NCI-H774 (cell line): ENCODE measurements around the gene CTNNA3.
A peak's percentile ranks its signal among the peaks of the same experiment; 100 is the strongest.

ENCODE experiments used
- DNase-seq: peaks from one replicate; lab custom pipeline; 2025; lab: John Stamatoyannopoulos, UW

CTNNA3 gene

DNA sequence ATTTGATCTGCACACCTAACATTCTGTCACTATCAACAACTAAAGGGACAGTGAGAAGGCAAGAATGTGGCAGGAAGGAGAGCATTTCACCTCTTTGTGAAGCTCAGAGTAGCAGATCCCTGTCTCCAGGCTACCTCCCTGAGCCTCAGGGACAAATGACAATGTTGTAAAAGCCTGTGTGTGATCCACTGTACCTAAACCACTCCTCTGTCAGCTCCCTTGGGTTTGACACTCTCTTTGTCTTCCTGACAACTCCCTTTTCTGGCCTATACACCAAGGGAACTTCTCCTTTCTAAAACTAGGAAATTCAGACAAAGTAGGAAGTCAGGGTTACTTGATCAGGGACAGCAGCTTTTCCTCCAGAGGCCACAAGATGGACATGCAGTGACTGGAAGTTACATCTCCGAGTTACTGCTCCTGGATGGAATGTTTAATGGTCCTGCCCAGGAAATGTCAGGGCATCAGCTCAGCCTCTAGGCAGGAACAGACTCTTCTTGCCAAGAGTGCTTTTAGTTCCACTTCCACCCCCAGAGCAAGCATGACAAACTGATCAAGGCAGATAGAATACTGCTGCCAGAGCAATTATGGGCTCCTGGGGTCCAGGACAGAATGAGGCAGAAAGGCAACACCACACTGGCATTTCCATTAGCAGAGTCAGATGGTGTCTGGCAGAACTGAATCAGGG, 1784.7 kb downstream of the CTNNA3 start:
- no peak for DNase-seq

DNA sequence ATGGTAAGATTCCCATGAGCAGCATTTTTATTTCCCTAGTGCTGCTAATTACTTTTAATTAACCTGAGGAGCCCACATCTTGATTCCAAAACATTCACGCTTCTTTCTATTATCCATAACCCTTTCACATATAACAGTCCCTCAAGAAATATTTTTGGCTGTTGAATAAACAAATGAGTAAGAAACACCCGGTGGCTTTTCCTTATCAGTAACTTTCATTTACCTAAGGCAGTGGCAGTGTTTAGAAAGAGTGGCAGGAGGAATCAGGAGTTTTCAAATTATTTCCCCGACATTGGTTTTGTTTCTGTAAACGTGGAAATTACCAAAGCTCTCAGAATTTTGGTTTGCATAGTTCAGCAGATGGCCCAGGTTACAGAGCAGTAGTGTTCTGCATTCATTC, 1785.8 kb downstream of the CTNNA3 start:
- DNase-seq: no peak

DNA sequence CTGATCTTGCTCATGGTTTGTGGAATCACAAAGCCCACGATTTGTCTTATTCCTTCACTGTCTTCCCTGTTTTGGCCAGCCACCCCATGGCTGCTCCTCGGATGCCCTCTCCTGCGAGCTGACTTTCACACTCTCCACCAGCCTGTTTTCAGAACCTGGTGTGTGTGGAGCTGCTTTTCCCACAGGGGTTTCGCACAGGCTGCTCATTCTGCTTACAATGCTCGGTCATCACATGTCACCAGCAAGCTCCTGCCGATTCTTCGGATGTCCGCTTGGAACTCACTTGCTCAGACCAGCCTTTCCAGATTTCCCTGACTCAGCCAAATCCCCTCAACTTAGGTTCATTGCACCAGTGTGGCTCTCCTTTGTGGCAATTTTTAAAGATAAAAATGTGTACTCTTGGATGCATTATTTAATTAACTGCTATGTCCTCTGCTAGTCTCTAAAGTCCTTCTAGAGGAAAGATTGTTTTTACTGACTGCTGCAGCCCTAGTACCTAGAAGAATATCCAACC, 1788.7 kb downstream of the CTNNA3 start:
- DNase-seq: no peak

DNA sequence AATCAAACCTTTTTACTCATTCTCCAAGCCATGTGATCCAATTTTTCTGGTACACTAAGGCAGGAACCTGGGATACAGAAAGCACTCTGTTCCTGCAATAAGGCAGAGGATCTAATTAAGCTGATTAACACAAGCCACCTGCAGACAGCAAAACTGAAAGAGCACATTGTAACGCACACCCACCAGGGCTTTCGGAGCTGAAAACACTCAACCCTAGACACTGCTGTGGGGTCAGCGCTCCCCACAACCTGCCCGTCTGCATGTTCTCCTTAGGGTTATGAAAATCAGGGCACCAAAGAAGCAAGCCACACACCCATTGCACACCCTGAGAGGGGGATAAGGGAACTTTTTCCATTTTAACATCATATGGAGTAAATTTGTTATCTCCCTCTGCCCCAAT, 1792.4 kb downstream of the CTNNA3 start:
- no peak for DNase-seq

DNA sequence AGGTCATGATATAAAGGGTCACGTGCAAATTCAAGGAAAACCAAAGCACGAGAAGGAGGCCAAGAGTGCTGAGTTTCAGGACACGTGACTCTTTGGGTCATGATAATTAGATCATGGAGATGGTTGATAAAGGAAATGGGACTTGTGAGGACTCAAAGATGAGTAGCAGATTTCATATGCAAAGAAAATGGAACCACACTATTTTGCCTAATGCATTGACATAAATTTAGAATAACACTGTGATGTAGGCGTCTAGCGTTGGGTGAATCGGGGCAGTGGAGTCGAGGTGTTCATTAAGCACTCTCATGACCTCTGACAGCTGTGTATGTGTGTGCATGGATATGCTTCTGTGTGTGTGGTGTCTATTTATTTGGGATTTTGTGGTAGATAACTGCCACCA, 1795.7 kb downstream of the CTNNA3 start:
- no peak for DNase-seq

DNA sequence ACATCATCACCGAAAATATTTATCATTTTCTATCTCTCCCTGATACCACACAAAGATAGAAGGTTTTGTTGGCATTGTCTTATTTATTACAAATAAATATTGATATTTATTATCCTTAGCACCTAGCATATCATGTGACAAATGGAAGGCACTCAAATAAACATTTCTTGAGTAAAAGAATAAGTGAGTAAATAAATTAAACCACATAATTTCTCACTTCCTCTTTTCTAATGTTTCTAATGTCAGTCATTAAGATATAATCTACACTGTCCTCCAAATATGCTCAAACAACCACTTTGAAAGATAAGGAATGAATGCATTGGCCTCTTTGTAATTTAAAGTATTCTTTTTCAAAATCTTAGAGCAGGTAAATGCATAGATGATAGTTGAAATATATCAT, 1797.9 kb downstream of the CTNNA3 start:
- no peak for DNase-seq

DNA sequence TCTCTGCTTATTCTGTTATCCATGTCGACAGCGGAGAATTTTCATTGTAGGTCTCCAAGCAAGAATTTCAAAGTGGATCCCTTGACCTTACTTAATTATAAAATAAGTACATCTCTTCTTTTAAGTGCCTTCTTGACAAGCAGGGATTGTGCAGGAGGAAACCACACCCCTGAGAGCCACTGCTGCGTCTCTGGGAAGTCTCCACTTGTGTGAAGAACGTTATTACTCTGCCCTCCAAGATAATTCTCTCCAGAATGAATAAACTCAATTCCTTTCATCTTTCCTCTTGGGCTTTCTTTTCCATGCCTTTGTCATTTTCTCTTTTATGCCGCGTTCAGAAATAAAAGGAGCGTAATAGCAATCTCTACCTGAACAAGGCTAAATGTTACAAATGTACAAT, 1801.0 kb downstream of the CTNNA3 start:
- DNase-seq: no peak

DNA sequence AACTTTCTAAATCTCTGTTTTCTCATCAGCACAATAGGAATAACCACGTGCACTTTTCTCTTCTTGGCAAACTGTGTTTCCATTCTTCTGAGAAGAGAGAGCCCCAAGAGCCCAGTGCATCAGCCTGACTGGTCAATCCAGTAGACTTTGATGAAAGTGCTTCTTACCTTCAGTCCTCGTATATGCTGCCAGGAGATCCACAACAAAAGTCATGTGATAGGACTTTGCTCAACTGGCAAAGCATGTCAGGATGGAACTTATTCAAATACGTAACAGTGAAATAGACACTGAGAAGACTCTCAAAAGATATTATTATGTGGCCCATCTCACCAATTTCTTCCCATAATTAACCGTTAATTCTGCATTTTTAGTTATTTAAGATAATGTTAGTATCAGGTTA, 1801.6 kb downstream of the CTNNA3 start:
- no peak for DNase-seq

DNA sequence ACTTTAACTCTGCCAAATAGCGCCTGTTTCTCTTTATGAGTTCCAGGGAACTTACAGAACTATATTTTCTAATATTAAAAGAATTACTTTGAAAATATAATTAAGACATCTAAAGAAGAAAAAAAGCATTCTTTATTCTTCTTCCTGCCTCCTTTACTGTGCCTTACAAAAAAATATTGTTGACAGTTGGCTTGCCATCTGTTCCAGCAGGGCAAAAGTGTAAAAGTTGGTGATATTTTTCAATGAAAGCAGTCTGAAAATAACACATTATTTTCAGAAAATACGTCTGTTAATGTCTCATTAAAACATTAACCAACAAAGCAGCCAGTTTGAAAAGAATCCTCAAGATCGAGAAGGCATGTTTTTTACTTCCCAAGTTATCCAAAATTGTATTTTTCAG, 1802.3 kb downstream of the CTNNA3 start:
- no peak for DNase-seq

DNA sequence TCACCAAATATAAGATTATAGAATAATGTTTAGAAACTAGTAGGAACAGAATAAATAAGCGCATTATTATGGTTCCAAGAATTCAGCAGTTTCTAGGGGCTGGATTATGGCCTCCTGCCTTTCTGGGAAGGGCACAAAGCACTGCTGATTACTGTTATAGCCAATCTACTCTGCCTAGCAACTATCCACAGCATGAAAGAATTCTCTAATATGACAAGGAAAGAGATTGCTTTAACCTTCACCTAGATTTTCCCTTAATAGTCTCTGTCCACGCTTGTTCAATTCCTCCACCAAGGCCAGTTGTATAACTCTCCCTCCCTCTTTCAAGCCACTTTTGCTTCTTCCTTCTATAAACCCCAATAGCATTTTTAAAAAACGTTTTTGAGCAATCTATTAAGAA, 1803.7 kb downstream of the CTNNA3 start:
- DNase-seq: no peak

DNA sequence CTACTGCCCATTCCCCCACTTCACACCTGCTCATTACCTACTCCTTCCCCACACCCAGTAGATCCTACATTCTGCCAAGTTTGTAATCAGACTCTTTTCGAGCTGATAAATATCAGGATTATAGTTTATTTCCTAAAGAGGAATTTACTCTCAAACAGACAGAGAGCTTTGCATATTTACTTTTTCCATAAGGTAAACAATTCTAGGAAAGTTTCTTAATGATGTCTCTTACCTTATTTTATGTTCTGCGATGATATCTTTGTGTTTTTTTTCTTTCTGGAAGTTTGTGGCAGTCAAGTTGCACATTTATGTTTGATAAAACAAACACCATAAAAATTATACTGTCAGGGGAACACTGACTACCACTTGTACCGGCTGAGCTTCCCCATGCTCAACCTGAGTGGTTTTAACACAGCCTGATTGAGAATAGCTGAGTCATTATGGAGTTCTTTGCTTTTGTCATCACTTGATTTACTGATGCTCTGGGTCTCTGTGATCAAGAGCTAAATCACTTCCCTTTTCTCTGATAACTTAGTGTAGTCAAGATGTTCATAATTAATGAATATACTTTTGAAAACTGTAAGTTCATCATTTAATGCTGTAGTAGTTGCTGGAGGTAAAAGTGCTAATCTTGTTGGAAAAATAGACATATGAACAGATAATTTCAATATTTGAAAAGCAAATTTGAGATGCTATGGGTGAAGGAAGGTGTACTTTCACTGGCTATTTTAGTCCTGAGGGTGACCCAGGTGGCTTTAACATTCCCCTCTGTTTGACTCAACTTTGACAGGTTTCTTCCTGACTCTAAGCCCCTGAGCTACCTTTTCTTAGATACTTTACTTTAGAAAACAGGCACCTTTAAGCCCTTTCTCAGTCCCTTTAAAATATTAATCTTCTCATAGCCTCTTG, 1804.7 kb downstream of the CTNNA3 start:
- DNase-seq: peak; percentile 42

DNA sequence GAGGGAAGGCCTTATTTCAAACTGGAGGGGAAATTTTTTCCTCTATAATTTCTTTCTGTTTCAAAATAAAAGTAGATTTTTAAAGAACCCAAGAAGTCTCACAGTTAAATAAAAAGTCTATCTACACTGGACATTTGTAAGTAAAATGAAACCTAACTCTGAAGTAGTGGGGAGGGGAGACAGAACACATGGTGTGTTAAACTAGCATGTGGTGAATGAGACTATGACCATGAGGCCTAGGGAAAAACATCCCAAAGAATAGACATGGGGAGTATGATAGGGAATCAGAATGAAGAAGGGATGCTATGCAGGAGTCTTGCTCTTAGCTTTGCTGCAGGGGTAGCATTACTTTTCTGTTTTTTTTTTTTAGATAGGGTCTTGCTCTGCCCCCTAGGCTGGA, 1831.5 kb downstream of the CTNNA3 start:
- no peak for DNase-seq

DNA sequence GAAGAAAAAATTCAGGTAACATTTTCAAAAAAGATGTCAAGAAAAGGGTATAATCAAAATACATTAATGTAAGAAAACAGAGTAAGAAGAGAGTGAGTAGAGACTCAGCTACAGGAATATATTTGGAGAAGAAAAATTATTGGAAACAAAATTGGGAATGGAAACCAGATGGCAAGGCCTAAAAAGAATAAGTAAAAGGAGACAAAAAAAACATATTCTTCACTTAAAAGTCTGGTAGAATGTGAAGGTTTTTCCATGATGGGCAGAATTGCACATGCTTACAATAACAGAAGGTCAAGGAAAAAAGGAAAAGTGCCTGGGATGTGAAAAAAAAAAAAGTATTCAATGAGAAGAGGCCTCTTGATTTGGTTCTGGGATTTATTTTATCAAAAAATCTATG, 1832.0 kb downstream of the CTNNA3 start:
- DNase-seq: no peak
